ENCODE data around the gene MICOS13. TPM values are rescaled to one million over a fixed set of nuclear protein-coding genes. Genes with fewer than 3 reads are reported as not detected.

Gene MICOS13
- total and polyA plus RNA-seq, 10 of the 15 experiments (the other 5 are each of a cell fraction or from before 2014, with no cell fraction given) = 9.4 to 211 (median 51.3) TPM

DNA sequence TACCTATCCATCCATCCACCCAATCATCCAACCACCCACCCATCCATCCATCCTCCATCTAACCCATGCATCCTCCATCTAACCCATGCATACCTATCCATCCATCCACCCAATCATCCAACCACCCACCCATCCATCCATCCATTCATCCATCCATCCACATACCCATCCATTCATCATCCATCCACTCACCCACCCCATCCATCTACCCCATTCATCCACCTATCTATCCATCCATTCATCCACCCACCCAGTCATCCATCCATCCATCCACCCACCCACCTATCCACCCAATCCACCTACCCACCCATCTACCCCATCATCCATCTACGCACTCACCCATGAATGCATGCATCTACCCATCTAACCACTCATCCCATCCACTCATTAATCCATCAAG is 6.6 kb downstream of the MICOS13 start:
- CTCF ChIA-PET = no interaction called here
- Histone ChIP-seq H4K20me1 (ENCODE audit: control insufficient read depth, insufficient read depth) (no peaks in the 10 kb centered on the region), H3K9ac (ENCODE audit: control insufficient read depth, insufficient read depth, low read length) (no peak overlapping the region), H3K27ac (ENCODE audit: control insufficient read depth, insufficient read depth) (no peak overlapping the region), H2AFZ (ENCODE audit: control insufficient read depth, low read depth, low read length) (no peak overlapping the region), H3K9me3 (replicated peaks; ENCODE audit: control insufficient read depth, insufficient read depth, low read length) (no peaks in the 10 kb centered on the region), H3K27me3 (replicated peaks in 1 of 2; ENCODE audit: control insufficient read depth in 2 of 2, insufficient read depth in 2 of 2, low read length in 1 of 2) (no peaks in the 10 kb centered on the region), H3K36me3 (ENCODE audit: control insufficient read depth in 2 of 2, insufficient read depth in 2 of 2, low read length in 1 of 2) (peaks cover 2 to 16% of the 10 kb centered on the region in 2 experiments; a peak in 2 of 4 replicates), H3K4me2 (ENCODE audit: control insufficient read depth, insufficient read depth) (no peak overlapping the region), H3K4me1 (ENCODE audit: control insufficient read depth, insufficient read depth, low read length) (no peaks in the 10 kb centered on the region), H3K79me2 (ENCODE audit: control insufficient read depth, insufficient read depth, low read length) (no peaks in the 10 kb centered on the region), H3K4me3 (no peak overlapping the region)
- POLR2A ChIA-PET = interaction anchor here (0.7 kb wide), 1 partner anchor 20 kb away, joined by 4 read pairs; no protein-coding TSS in a partner anchor
- intact Hi-C loops (cut with micrococcal nuclease; ENCODE audit: unreplicated experiment) (no loop called here), in situ Hi-C loops (cut with MboI) (no loop called here)
- DNase-seq (ENCODE audit: low read depth, low spot score) = no peak
- BruUV-seq (replicated peaks) = no TSS peak
- TF ChIP-seq HDAC6 (IDR thresholded peaks at IDR 0.05; ENCODE audit: unreplicated experiment) (no peak), IRF4 (IDR thresholded peaks at IDR 0.05; ENCODE audit: low read depth, low read length) (no peak), ETV6 (conservative IDR thresholded peaks at IDR 0.05 in 1 of 2, IDR thresholded peaks at IDR 0.05 in 1 of 2; ENCODE audit: borderline replicate concordance in 1 of 2, low read depth in 1 of 2) (no peak)
- 100% methylated on average over 1 of the region's 1 CpG for WGBS (ENCODE audit: insufficient coverage, insufficient replicate concordance, low lambda C conversion rate, missing lambda C conversion rate)
- FAIRE-seq = no peak
- no peak for ATAC-seq
- RAD21 ChIA-PET (ENCODE audit: unreplicated experiment) = no interaction called here
- SMC1A ChIA-PET (ENCODE audit: uncharacterized antibody, unreplicated experiment) = no interaction called here

GRCh38 chr19:5672708-5673459 is 7.4 kb downstream of the MICOS13 start:
- FAIRE-seq = no peak
- no peak for TF ChIP-seq FOXM1 (IDR thresholded peaks at IDR 0.05; ENCODE audit: low read depth, low read length)
- TF ChIP-seq POLR2A (IDR thresholded peaks at IDR 0.05; ENCODE audit: low read depth, low read length) = peak; percentile 11; the same call in 1 of the 2 replicates
- DNase-seq (ENCODE audit: low read depth, low spot score) = no peak
- CTCF ChIA-PET = no interaction called here
- Histone ChIP-seq H3K36me3 (ENCODE audit: control insufficient read depth in 2 of 2, insufficient read depth in 2 of 2, low read length in 1 of 2) (peaks cover 4 to 18% of the 10 kb centered on the region in 2 experiments; a peak in 3 of 4 replicates), H3K79me2 (ENCODE audit: control insufficient read depth, insufficient read depth, low read length) (no peaks in the 10 kb centered on the region), H3K4me1 (ENCODE audit: control insufficient read depth, insufficient read depth, low read length) (no peaks in the 10 kb centered on the region), H3K4me3 (no peak overlapping the region), H3K27ac (ENCODE audit: control insufficient read depth, insufficient read depth) (no peak overlapping the region), H3K4me2 (ENCODE audit: control insufficient read depth, insufficient read depth) (no peak overlapping the region), H4K20me1 (ENCODE audit: control insufficient read depth, insufficient read depth) (no peaks in the 10 kb centered on the region), H2AFZ (ENCODE audit: control insufficient read depth, low read depth, low read length) (no peak overlapping the region), H3K9me3 (replicated peaks; ENCODE audit: control insufficient read depth, insufficient read depth, low read length) (no peaks in the 10 kb centered on the region), H3K9ac (ENCODE audit: control insufficient read depth, insufficient read depth, low read length) (no peak overlapping the region), H3K27me3 (replicated peaks in 1 of 2; ENCODE audit: control insufficient read depth in 2 of 2, insufficient read depth in 2 of 2, low read length in 1 of 2) (no peaks in the 10 kb centered on the region)
- RAD21 ChIA-PET (ENCODE audit: unreplicated experiment) = no interaction called here
- SMC1A ChIA-PET (ENCODE audit: uncharacterized antibody, unreplicated experiment) = no interaction called here
- 94% methylated on average over 12 of the region's 13 CpGs for WGBS (ENCODE audit: insufficient coverage, insufficient replicate concordance, low lambda C conversion rate, missing lambda C conversion rate)
- no peak for ATAC-seq
- BruUV-seq (replicated peaks) = no TSS peak
- intact Hi-C loops (cut with micrococcal nuclease; ENCODE audit: unreplicated experiment) = no loop called here
- in situ Hi-C loops (cut with MboI) = no loop called here
- POLR2A ChIA-PET = no interaction called here

Data from GM12878 (cell line).